Osteoblast (primary cell): ENCODE data around the gene ACOX1. TPM values are rescaled to one million over a fixed set of nuclear protein-coding genes. Genes with fewer than 3 reads are reported as not detected.
A peak's percentile ranks its signal among the peaks of the same experiment; 100 is the strongest.
"Not testable (repeated sequence)": the region's sequence is repeated elsewhere in the genome, so short reads cannot be mapped to it uniquely, and the experiment has no call there.

Source experiments
- DNase-seq: peaks from one replicate; pipeline ENCODE4 v3.0.0; 2011; ENCODE audit warnings: low spot score, mixed read lengths; ENCODE audit not compliant: insufficient read length; ENCODE audit errors: missing footprints
- H2AFZ ChIP-seq: 2 replicates; pipeline ENCODE4 v1.6.0; 2011; ENCODE audit warnings: mild to moderate bottlenecking, low read length
- H3K27ac ChIP-seq: 2 replicates; pipeline ENCODE4 v1.5.1; 2011; ENCODE audit warnings: mild to moderate bottlenecking, low read depth, low read length, moderate library complexity
- H3K27me3 ChIP-seq: 2 replicates; pipeline ENCODE4 v1.6.0; 2012; ENCODE audit warnings: mild to moderate bottlenecking, control low read depth, inconsistent platforms, low read length, moderate library complexity; ENCODE audit not compliant: insufficient read depth
- H3K36me3 ChIP-seq: 2 replicates; pipeline ENCODE4 v1.5.1; 2011; ENCODE audit warnings: mild to moderate bottlenecking, low read length, control low read depth, moderate library complexity; ENCODE audit not compliant: insufficient read depth
- H3K4me1 ChIP-seq: 2 replicates; pipeline ENCODE4 v1.5.1; 2011; ENCODE audit warnings: mild to moderate bottlenecking, low read length, control low read depth, moderate library complexity; ENCODE audit not compliant: insufficient read depth
- H3K4me2 ChIP-seq: 2 replicates; pipeline ENCODE4 v1.6.0; 2011; ENCODE audit warnings: mild to moderate bottlenecking, low read length; ENCODE audit not compliant: insufficient read depth
- H3K4me3 ChIP-seq: fragments of 200-600 bp; sonication (generic); 3 replicates; pipeline ENCODE4 v1.5.1; 2012; ENCODE audit warnings: mild to moderate bottlenecking, low read length, inconsistent platforms; ENCODE audit not compliant: insufficient read depth
- H3K79me2 ChIP-seq: 2 replicates; pipeline ENCODE4 v1.6.0; 2012; ENCODE audit warnings: mild to moderate bottlenecking, low read length, control low read depth, inconsistent platforms; ENCODE audit not compliant: insufficient read depth
- H3K9me3 ChIP-seq: 2 replicates; pipeline ENCODE4 v1.5.1; 2011; ENCODE audit warnings: low read depth, low read length, control low read depth
- H4K20me1 ChIP-seq: 2 replicates; pipeline ENCODE4 v1.6.0; 2012; ENCODE audit warnings: mild to moderate bottlenecking, low read length, control low read depth; ENCODE audit not compliant: insufficient read depth
- total RNA-seq: library from RNA; depleted of rRNA; stranded (reverse); fragments of >200 nt; gene quantifications from 2 replicates; pipeline ENCODE4 v1.2.3, GENCODE V29; 2012
- TF ChIP-seq, protein P1 (sequence below): IDR thresholded peaks from 2 replicates; pipeline ENCODE4 v1.5.1; 2011; ENCODE audit warnings: mild to moderate bottlenecking, low read depth, low read length, moderate library complexity; ENCODE audit errors: extremely low read depth

Gene ACOX1
- total RNA-seq, 1 donor: 59.4 TPM

- Histone ChIP-seq H3K4me3 (no peak overlapping the region), H3K4me1 (peaks cover 9% of the 10 kb centered on the region), H3K27ac (no peak overlapping the region), H3K9me3 (no peaks in the 10 kb centered on the region), H3K79me2 (peaks cover 68% of the 10 kb centered on the region), H3K4me2 (no peak overlapping the region), H3K27me3 (no peaks in the 10 kb centered on the region), H3K36me3 (peaks cover 9% of the 10 kb centered on the region), H2AFZ (no peak overlapping the region), H4K20me1 (peaks cover under 1% of the 10 kb centered on the region)
- peak; percentile 77 for DNase-seq
- TF ChIP-seq, protein P1, sequence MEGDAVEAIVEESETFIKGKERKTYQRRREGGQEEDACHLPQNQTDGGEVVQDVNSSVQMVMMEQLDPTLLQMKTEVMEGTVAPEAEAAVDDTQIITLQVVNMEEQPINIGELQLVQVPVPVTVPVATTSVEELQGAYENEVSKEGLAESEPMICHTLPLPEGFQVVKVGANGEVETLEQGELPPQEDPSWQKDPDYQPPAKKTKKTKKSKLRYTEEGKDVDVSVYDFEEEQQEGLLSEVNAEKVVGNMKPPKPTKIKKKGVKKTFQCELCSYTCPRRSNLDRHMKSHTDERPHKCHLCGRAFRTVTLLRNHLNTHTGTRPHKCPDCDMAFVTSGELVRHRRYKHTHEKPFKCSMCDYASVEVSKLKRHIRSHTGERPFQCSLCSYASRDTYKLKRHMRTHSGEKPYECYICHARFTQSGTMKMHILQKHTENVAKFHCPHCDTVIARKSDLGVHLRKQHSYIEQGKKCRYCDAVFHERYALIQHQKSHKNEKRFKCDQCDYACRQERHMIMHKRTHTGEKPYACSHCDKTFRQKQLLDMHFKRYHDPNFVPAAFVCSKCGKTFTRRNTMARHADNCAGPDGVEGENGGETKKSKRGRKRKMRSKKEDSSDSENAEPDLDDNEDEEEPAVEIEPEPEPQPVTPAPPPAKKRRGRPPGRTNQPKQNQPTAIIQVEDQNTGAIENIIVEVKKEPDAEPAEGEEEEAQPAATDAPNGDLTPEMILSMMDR: no peak
Observed at GRCh38 chr17:75975757-75976174, 3.2 kb downstream of the ACOX1 start.

- not testable (repeated sequence) for H3K4me2 ChIP-seq, H3K4me1 ChIP-seq, H2AFZ ChIP-seq, H4K20me1 ChIP-seq, DNase-seq, H3K9me3 ChIP-seq, H3K27me3 ChIP-seq, H3K4me3 ChIP-seq, H3K27ac ChIP-seq
- peaks cover 69% of the 10 kb centered on the region for H3K79me2 ChIP-seq
- peaks cover 14% of the 10 kb centered on the region for H3K36me3 ChIP-seq
Observed at GRCh38 chr17:75975187-75975586, 3.8 kb downstream of the ACOX1 start.

DNA sequence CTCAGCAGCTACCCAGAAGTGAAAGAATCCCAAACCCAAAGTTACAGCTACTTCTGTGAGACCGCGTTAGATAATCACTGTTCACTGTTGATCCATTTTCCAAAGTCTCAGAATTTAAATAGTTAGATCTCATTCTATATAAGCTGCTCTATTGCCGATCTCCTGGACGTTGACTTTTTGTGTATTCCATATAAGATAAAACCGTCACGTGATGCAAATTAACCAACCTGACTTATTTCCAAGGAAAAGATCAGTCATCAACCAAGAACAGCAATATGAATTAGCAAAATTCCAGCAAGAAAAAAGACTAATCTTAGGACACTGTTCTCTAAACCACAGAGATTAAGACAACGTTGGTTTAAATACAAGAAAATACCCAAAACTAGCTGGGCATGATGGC is 8.3 kb downstream of the ACOX1 start:
- Histone ChIP-seq H3K4me3 (no peak overlapping the region), H3K4me1 (no peaks in the 10 kb centered on the region), H3K27ac (no peak overlapping the region), H3K79me2 (peaks cover 50% of the 10 kb centered on the region), H3K4me2 (no peak overlapping the region), H2AFZ (no peak overlapping the region), H3K36me3 (peaks cover 15% of the 10 kb centered on the region), H3K9me3 (no peaks in the 10 kb centered on the region), H4K20me1 (peaks cover 10% of the 10 kb centered on the region), H3K27me3 (no peaks in the 10 kb centered on the region)
- TF ChIP-seq, protein P1: no peak
- DNase-seq: no peak

GRCh38 chr17:75970011-75970523 is 8.9 kb downstream of the ACOX1 start:
- H3K4me3 ChIP-seq: no peak overlapping the region
- no peaks in the 10 kb centered on the region for H3K27me3 ChIP-seq
- no peak overlapping the region for H3K4me2 ChIP-seq
- no peak overlapping the region for H3K27ac ChIP-seq
- no peaks in the 10 kb centered on the region for H3K9me3 ChIP-seq
- TF ChIP-seq, protein P1: no peak
- H2AFZ ChIP-seq: no peak overlapping the region
- H3K4me1 ChIP-seq: no peaks in the 10 kb centered on the region
- no peak for DNase-seq
- peaks cover 15% of the 10 kb centered on the region for H3K36me3 ChIP-seq
- peaks cover 10% of the 10 kb centered on the region for H4K20me1 ChIP-seq
- H3K79me2 ChIP-seq: peaks cover 47% of the 10 kb centered on the region

DNA sequence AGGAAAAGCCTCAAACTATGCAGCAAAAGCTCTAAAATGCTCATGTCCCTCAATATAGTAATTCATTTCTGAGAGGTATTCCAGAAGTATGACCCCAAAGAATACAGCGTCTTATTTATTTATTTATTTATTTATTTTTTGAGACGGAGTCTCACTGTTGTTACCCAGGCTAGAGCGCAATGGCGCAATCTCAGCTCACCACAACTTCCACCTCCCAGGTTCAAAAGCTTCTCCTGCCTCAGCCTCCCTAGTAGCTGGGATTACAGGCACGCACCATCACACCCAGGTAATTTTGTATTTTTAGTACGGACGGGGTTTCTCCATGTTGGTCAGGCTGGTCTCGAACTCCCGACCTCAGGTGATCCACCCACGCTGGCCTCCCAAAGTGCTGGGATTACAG is 9.9 kb downstream of the ACOX1 start:
- H3K79me2 ChIP-seq: peaks cover 48% of the 10 kb centered on the region

More for the DNA sequence above, 9.9 kb downstream of the ACOX1 start:
- H4K20me1 ChIP-seq: peaks cover 14% of the 10 kb centered on the region
- DNase-seq, H3K9me3 ChIP-seq, H3K27ac ChIP-seq, H3K4me1 ChIP-seq, H3K4me3 ChIP-seq, H3K4me2 ChIP-seq, H3K27me3 ChIP-seq, H2AFZ ChIP-seq: not testable (repeated sequence)
- H3K36me3 ChIP-seq: peaks cover 15% of the 10 kb centered on the region
